ENCODE results near the gene NBEAL2.
A peak's percentile ranks its signal among the peaks of the same experiment; 100 is the strongest.

The NBEAL2 gene

DNA sequence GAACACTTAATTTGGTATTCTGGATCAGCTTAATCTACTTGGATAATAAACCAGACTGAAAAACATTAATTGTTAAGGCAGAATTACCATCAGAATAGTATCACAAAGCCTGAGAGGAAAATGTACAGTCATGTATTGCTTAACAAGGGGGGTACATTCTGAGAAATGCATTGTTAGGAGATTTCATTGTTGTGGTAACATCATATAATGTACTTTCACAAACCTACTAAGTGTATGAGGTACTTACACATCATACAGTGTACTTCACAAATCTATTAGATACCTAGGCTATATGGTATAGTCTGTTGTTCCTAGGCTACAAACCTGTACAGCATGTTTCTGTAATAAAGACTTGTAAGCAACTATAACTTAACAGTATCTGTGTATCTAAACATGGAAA lies 68.2 kb downstream of the NBEAL2 start:
- no peak for TF ChIP-seq CTCF (IDR thresholded peaks at IDR 0.05; ENCODE audit: insufficient read depth, low read depth, low read length, missing control alignments)
- H3K4me3 ChIP-seq (ENCODE audit: low read depth, low read length): no peak overlapping the region
- DNase-seq (ENCODE audit: low read depth): no peak

DNA sequence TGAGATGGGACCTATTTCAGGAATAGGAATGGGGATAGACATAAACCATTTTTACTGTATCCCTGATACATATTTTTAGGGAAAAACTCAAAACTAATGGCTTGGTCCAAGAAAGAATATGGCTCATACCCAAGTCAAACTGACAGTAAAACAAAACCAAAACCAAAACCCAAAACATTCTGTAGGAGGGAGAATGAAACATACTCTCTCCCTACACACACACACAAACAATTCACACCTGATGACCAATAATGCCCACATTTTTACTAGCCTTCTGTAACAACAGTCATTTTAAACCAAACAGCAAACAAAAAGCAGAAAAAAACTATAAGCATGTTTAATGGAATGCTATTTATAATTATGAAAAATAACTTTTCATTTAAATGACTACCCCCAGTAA lies 74.9 kb downstream of the NBEAL2 start:
- no peak for TF ChIP-seq CTCF (IDR thresholded peaks at IDR 0.05; ENCODE audit: insufficient read depth, low read depth, low read length, missing control alignments)
- peak; percentile 35 for DNase-seq (ENCODE audit: low read depth)
- H3K4me3 ChIP-seq (ENCODE audit: low read depth, low read length): no peak overlapping the region

GRCh38 chr3:47056705-47057104 lies 77.2 kb downstream of the NBEAL2 start:
- TF ChIP-seq CTCF (IDR thresholded peaks at IDR 0.05; ENCODE audit: insufficient read depth, low read depth, low read length, missing control alignments): no peak
- no peak for DNase-seq (ENCODE audit: low read depth)
- H3K4me3 ChIP-seq (ENCODE audit: low read depth, low read length): no peak overlapping the region

DNA sequence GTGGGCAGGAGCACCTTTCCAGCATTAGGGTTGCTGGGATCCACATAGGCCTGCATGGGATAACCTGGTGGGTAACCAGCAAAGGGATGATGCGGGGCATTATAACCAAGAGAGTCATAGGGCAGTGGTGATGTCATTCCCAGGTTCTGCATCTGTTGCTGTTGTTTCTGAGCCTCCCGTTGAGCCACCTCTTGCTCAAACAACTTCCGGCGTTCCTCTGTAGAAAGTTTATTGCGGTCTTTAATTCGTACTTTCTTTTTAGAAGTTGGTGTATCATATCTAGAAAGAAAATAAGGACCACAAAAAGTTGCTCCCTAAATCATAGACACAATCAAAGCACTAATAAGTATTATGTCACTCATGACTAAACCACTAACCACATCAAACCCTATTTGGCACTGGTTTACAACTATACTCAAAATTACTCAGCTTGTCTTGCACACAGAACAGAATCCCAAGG lies 77.8 kb downstream of the NBEAL2 start:
- no peak overlapping the region for H3K4me3 ChIP-seq (ENCODE audit: low read depth, low read length)
- peak; percentile 10 for DNase-seq (ENCODE audit: low read depth)
- TF ChIP-seq CTCF (IDR thresholded peaks at IDR 0.05; ENCODE audit: insufficient read depth, low read depth, low read length, missing control alignments): no peak

Measured in GM12865 (cell line).